Measurements from ENCODE around the gene NOMO2. TPM values are rescaled to one million over a fixed set of nuclear protein-coding genes. Genes with fewer than 3 reads are reported as not detected.
"Not testable (repeated sequence)": the region's sequence is repeated elsewhere in the genome, so short reads cannot be mapped to it uniquely, and the experiment has no call there.

The NOMO2 gene
- polyA plus RNA-seq, 3 donors: 47.8 to 147 (median 53.5) TPM

GRCh38 chr16:18535519-18536168, 26.3 kb downstream of the NOMO2 start:
- H3K27ac ChIP-seq (ENCODE audit: low read depth, low read length): not testable (repeated sequence)
- WGBS, 3 donors: 51 to 76% (median 69%) methylated on average over 14 to 15 of the region's 15 CpGs

GRCh38 chr16:18534308-18534707, 27.6 kb downstream of the NOMO2 start:
- WGBS, 3 donors: 100% methylated on average over 1 of the region's 4 CpGs; no CpG with 5 or more reads in 1 of the 3 donors
- not testable (repeated sequence) for H3K27ac ChIP-seq (ENCODE audit: low read depth, low read length)

DNA sequence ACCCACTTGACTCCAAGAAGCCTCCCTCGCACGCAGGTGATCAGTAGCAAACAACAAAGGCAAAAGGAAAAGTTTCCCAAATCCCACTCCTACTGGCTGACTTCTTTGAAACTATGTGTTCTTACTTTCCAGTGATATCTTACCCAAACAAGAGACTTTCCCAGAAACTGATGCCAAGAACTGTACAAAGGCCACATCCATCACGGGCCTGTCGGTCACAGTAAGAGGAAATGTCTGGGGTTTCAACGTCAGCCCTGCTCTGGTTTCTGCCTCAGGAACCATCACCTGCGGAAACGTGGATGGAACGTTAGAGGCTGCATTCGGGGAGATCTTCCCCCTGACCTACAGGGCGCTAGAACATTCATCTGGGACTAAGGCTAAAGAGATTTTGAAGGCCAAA, 30.6 kb downstream of the NOMO2 start:
- 41 to 67% (median 56%) methylated on average over 1 to 6 of the region's 10 CpGs for WGBS, 3 donors
- H3K27ac ChIP-seq (ENCODE audit: low read depth, low read length): not testable (repeated sequence)

GRCh38 chr16:18530329-18530728, 31.6 kb downstream of the NOMO2 start:
- WGBS, 3 donors: 51 to 62% (median 62%) methylated on average over 2 of the region's 3 CpGs
- not testable (repeated sequence) for H3K27ac ChIP-seq (ENCODE audit: low read depth, low read length)

DNA sequence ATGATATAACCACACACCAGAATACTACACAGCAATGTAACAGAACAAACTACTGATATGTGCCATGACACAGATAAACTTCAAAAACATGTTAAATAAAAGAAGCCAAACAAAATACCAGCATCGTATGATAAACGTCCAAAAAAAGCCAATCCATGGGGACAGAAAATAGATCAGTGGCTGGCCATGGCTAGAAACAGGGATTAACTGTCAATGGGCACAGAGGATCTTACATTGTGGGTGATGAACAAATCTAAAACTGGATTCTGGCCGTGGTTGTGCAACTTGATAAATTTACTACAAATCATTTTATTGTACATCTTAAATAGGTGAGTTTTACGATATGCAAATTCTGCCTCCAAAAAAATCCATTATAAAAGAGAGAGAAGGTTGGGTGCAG, 35.4 kb downstream of the NOMO2 start:
- H3K27ac ChIP-seq (ENCODE audit: low read depth, low read length): not testable (repeated sequence)
- WGBS, 3 donors: 91 to 95% (median 92%) methylated on average over 2 of the region's 4 CpGs

GRCh38 chr16:18525882-18526482, 35.9 kb downstream of the NOMO2 start:
- 97 to 100% (median 98%) methylated on average over 6 to 8 of the region's 8 CpGs for WGBS, 3 donors
- H3K27ac ChIP-seq (ENCODE audit: low read depth, low read length): not testable (repeated sequence)

DNA sequence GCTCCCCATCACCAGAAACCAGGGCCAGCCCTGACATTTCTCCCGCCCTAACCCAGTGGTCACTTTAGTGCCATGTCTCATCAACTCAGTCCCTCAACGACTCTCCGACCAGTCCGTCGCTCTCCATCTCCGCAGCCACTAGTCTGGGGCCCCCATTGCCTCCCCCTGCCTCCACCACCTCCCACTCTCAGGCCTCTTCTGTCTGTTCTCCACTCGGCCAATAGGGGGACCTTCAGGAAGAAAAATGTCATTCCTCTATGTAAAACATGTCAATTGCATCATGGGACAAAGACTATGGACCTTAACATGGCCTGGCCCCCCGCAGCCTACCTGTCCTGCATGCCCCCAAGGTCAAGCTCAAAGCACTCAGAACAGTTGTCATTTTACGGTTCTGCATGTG, 39.3 kb downstream of the NOMO2 start:
- H3K27ac ChIP-seq (ENCODE audit: low read depth, low read length): not testable (repeated sequence)
- WGBS, 3 donors: no CpG with 5 or more reads among the region's 9 CpGs

DNA sequence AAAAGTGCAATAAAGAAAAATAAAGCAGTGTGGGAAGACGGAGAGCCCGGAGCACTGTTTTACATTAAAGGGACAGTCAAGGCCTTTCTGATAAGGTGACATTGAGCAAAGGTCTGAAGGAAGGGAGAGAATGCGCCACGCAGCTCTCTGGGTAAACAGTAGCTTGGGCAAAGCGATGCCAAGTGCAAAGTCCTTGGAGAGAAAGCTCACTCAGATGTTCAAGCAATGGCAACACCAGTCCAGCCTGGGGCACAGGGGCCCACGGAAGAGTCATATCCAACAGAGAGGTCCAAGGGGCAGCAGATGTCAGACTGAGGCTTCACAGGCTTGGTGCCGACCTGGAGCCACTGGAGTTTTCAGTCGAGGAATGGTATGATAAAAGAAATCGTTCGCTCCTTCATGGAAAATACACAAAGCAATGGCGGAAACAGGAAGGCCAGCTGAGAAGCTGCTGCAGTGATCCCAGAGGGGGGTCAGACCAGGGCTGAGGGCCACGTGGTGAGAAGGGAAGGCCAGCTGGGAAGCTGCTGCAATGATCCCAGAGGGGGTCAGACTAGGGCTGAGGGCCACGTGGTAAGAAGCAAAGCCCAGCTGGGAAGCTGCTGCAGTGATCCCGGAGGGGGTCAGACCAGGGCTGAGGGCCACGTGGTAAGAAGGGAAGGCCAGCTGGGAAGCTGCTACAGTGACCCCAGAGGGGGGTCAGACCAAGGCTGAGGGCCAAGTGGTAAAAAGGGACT, 40.3 kb downstream of the NOMO2 start:
- no CpG with 5 or more reads among the region's 15 CpGs for WGBS, 3 donors
- not testable (repeated sequence) for H3K27ac ChIP-seq (ENCODE audit: low read depth, low read length)

GRCh38 chr16:18518536-18519283, 43.2 kb downstream of the NOMO2 start:
- no CpG with 5 or more reads among the region's 12 CpGs for WGBS, 3 donors
- not testable (repeated sequence) for H3K27ac ChIP-seq (ENCODE audit: low read depth, low read length)

DNA sequence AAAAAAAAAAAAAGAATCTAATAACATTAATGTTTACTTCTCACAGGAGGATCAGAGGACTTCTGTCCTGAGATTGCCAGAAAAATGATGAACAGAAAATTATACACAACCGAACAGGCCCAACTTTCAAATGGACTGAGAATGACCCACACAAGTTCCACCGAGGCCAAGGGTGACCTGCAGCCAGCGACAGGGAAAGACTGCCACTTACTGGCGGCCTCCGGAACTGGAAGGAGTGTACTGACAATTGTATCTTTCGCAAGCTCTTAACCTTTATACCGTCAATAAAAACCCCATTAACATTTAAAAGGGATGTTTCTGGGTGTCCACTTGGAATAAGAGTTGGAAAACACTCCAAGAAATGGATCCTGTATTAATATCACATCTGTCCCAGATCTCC, 63.5 kb downstream of the NOMO2 start:
- no CpG with 5 or more reads among the region's 7 CpGs for WGBS, 3 donors
- not testable (repeated sequence) for H3K27ac ChIP-seq (ENCODE audit: low read depth, low read length)

DNA sequence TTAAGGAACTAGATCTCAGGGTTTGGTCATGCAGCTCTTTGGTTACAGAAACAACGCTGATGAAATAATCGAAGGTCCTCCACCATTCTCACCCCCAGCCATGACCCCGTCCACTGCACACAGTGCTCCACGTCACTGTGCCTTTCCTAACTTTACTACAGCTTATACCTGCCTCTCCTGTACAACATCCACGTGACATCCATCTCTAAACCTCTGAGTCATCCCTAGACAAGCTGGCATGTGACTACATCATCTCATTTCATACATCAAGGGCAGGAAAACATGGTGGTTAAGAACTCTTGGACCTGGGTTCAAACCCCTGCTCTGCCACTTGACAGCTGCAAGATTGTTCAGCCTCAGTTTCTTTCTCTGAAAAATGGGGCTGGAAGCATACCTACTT, 64.9 kb downstream of the NOMO2 start:
- WGBS, 3 donors: no CpG with 5 or more reads among the region's 5 CpGs
- H3K27ac ChIP-seq (ENCODE audit: low read depth, low read length): not testable (repeated sequence)

- no CpG with 5 or more reads among the region's 11 CpGs for WGBS, 3 donors
- not testable (repeated sequence) for H3K27ac ChIP-seq (ENCODE audit: low read depth, low read length)
These were observed 69.6 kb downstream of the NOMO2 start for GRCh38 chr16:18492118-18492897.

- 93 to 100% methylated on average over 2 to 3 of the region's 8 CpGs; no CpG with 5 or more reads in 1 of the 3 donors for WGBS, 3 donors
- H3K27ac ChIP-seq (ENCODE audit: low read depth, low read length): not testable (repeated sequence)
These were observed 125.9 kb downstream of the NOMO2 start for GRCh38 chr16:18436025-18436424.

DNA sequence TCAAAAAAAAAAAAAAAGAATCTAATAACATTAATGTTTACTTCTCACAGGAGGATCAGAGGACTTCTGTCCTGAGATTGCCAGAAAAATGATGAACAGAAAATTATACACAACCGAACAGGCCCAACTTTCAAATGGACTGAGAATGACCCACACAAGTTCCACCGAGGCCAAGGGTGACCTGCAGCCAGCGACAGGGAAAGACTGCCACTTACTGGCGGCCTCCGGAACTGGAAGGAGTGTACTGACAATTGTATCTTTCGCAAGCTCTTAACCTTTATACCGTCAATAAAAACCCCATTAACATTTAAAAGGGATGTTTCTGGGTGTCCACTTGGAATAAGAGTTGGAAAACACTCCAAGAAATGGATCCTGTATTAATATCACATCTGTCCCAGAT, 146.1 kb downstream of the NOMO2 start:
- no CpG with 5 or more reads among the region's 7 CpGs for WGBS, 3 donors
- not testable (repeated sequence) for H3K27ac ChIP-seq (ENCODE audit: low read depth, low read length)

DNA sequence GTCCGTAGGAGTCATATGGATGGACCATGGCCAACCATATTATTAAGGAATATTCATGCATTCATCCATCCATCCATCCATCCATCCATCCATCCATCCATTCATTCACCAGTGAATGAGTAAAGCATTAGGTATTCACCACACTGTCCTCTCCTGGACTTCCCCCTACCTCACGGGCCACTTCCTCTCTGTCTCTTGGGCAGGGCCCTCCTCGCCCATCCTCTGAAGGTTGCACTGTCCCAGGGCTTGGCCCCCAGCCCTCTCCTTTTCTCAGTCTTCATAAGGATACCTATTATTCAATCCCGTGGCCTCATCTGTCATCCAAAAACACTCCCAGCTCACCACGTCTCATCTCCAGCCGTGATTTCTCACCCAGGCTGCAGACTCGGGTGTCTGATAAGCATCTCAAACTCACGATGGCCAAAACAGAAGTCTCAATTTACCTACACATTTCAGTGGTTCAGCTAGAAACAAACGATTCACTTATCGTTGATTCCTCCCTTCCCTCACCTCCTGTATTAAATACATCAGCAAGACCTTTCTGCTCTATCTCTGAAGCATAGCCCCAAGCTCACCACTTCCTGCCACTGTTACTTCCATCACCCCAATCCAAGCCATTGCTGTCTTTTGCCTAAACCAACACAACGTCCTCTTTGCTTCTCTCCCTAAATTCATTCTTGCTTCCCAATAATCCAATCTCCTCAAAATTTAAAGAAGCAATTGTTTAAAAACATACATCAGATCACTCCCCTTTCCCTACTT, 152.2 kb downstream of the NOMO2 start:
- not testable (repeated sequence) for H3K27ac ChIP-seq (ENCODE audit: low read depth, low read length)
- no CpG with 5 or more reads among the region's 11 CpGs for WGBS, 3 donors

DNA sequence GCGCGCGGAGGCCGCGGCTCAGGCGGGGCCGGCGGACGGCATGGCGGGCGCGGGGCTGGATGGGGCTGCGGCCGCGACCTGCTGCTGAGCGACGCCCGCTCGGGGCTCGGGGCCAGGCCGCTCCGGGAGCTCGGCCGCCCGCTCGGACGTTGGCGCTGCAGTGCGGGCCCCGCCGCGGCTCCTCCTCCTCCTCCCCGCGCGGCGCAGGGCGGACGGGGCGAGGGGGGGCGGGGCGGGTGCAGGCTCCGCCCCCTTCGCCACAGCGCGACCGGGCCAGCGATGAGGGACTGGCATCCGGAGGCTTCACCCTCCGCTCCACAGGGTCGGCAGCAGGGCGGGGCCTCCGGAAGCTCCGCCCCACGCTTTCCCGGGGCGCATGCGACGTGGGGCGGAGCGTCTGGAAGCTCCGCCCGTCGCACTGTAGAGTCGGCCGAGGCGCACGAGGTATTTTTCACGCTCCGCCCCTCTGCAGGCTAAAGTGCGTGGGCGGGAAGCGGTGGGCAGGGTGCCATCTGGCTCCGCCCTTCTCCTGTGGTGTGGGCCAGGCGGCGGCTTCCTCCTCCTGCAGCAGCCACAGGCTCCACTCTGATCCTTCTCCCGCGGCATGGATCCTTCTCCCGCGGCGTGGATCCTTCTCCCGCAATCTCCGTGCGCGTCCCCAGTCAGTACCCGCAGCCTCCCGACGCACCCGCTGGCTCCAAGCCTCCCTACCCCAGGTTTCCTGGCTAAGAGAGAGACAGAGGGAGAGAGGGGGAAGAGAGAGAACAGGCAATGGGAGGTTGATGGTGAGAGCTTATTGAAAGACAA, 159.8 kb downstream of the NOMO2 start:
- WGBS, 3 donors: no CpG with 5 or more reads among the region's 88 CpGs
- H3K27ac ChIP-seq (ENCODE audit: low read depth, low read length): not testable (repeated sequence)

- not testable (repeated sequence) for H3K27ac ChIP-seq (ENCODE audit: low read depth, low read length)
- WGBS, 3 donors: 0 to 2% (median 0%) methylated on average over 11 to 18 of the region's 38 CpGs
These were observed 160.7 kb downstream of the NOMO2 start for GRCh38 chr16:18401159-18401558.

Measured in adipose tissue (tissue), 3 donors.